NCI-H1694 (cell line): ENCODE results near the gene PLA2G3.
"Not testable (repeated sequence)": the region's sequence is repeated elsewhere in the genome, so short reads cannot be mapped to it uniquely, and the experiment has no call there.

ENCODE experiments used
- DNase-seq: peaks from one replicate; lab custom pipeline; 2025; lab: John Stamatoyannopoulos, UW

PLA2G3 gene

GRCh38 chr22:31139866-31140716 is at the start of gene PLA2G3:
Gene PLA2G3 (minus strand): TSS chr22:31140508. CDS start chr22:31140354, 154 bp downstream.
- no peak for DNase-seq

- DNase-seq, result no peak
These were observed 47.3 kb upstream of the PLA2G3 start for GRCh38 chr22:31187627-31188026.

DNA sequence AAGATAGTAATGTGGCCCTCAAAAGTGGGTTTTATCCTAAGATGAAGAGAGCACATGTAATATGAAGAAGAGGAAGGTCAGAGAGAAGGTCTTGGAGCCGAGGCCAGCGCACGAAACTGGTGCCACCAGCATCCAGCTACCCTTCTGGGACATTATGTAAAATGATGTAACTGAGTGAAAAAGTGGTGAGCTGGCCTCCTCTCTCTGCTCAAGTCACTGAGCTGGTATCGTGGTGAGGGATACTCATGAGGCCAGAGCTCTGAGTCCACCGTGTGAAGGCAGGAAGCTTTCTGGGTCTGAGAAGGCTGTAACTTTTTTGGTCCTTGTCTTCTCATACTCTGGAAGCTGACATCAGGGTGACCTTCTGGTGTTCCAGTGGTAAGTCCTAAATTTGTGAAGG is 44.7 kb upstream of the PLA2G3 start:
- no peak for DNase-seq

DNA sequence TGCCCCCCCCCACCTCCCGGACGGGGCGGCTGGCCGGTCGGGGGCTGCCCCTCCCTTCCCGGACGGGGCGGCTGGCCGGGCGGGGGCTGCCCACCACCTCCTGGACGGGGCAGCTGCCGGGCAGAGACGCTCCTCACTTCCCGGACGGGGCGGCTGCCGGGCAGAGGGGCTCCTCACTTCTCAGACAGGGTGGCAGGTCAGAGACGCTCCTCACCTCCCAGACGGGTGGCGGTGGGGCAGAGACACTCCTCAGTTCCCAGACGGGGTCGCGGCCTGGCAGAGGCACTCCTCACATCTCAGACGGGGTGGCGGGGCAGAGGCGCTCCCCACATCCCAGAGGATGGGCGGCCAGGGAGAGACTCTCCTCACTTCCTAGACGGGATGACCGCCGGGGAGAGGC is 43.7 kb upstream of the PLA2G3 start:
- DNase-seq, result no peak

- no peak for DNase-seq
These were observed 39.0 kb upstream of the PLA2G3 start for GRCh38 chr22:31179345-31179744.

DNA sequence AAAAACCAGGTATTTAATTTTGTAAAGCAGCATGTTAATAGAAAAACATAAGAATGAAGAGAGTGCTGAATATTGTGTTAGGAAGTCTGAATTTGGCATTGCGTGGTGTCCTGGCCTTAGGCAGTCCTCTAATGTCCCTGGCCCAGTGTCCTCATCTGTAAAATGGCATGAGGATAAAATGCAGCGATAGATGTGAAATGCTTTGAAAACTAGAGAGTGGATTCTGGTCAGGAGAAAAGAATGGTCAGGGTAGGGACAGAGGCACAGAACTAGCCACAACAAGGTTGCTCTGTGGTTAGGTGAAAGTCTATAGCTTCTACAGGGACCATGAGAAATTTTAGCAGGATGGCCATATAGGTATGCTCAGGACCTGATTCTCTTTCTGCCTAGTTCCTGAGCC is 38.6 kb upstream of the PLA2G3 start:
- no peak for DNase-seq

- DNase-seq, result peak; percentile 50
These were observed 37.3 kb upstream of the PLA2G3 start for GRCh38 chr22:31177420-31178162.

DNA sequence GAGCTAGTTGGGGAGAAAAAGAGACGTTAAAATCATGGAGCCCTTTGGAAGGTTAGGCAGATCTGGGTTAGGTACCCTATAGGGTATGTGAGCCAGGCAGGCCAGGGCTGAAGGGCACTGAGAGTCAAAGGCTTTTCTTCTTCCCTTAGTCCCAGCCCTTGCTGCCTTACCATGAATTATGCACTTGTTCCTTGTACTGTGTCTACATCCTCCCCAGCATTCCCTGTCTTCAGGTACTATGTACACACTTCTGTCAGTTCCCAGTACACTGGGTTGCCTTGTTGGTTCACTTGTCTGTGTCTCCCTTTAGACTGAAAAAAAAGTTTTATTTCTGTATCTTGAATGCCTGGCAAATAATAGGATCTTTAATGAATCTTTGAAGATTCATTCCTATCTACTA is 36.6 kb upstream of the PLA2G3 start:
- no peak for DNase-seq

DNA sequence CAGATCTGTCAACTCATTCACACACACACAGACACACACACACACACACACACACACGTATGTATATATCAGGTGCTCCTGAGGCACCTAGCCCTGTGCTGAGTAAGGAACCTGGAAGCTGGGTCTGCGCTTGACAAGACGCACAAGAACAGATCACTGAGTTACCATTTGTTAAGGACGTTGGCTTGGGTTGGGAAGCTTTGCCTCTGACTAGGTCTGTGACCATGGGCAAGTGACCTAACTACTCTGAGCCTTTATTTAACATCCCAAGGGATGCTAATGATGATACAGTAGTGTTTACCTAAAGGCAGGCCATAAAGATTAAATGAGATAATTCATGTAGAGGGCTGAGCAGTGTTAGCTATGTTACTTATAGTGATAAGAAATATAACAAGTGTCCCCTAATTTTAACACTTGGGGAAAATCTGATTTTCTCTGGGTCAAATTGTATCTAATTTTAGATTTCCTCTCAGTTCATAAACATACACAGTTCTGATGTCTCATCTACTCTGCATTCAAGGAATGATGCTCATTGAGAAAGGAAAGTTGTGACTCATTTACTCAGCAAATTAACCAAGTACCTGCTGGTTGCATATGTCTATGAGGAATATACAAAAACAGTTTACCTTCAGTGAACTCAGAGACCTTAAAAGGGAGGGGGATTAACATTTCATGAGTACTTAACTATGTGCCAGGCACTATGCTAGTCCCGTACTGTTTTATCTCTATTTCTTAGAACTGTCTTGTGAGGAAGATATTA is 33.3 kb upstream of the PLA2G3 start:
- no peak for DNase-seq

DNA sequence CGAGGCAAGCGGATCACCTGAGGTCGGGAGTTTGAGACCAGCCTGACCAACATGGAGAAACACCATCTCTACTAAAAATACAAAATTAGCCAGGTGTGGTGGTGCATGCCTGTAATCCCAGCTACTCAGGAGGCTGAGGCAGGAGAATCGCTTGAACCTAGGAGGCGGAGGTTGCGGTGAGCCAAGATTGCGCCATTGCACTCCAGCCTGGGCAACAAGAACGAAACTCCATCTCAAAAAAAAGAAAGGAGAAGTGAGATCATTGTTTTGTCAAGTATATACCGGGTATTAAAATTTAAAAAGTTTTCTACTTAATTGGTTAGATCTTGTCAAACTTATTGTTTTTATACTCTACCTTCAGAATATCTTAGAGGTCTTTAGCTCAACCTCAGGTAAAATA is 31.4 kb upstream of the PLA2G3 start:
- DNase-seq, result not testable (repeated sequence)

DNA sequence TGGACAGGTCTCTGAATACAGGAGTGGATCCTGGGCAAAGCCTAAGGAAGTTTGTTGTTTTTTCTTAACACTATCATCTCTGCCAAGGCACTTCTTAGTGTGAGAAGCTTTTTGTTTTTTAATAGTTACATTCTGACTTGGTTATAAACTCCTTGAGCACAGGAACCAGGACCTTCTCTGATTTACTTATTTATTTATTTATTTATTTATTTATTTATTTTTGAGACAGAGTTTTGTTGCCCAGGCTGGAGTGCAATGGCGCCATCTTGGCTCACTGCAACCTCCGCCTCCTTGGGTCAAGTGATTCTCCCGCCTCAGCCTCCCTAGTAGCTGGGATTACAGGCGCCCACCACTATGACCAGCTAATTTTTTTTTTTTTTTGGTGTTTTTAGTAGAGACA is 30.7 kb upstream of the PLA2G3 start:
- no peak for DNase-seq

DNA sequence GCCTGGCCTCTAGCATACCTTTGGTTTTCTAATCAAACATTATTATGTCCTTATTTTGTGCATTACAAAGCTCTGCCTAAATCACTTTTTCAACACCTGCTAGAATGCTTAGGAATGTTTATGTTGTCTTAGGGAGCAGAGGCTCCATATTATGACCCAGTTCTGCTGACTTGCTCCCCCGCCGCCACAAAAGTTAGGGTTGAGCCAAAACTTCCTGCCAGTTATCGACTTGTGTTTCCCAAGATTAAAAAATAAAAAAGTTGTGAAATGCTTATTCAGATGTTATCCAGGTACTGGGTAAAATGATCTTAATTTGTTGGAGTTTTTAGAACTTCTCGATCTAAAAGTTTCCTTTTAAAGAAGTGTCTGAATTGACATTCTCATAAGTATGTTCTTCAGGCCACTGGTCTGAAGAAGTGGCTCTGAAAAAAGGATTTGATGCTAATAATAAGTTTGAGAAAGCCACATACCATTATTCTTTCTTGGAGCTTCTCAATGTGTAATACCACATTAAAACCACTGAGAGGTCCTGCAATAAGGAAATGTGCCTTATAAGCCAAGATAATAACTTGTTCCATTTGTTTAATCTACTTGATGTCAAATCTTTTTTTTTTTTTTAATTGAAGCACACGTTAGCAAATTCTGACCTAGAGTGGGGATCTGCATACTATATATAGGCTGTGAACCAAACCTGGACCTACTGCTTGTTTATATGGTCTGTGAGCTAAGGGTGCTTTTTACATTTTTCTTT is 21.9 kb upstream of the PLA2G3 start:
- DNase-seq, result no peak

- DNase-seq, result no peak
These were observed 21.1 kb upstream of the PLA2G3 start for GRCh38 chr22:31161386-31161785.

GRCh38 chr22:31160328-31160978 is 20.1 kb upstream of the PLA2G3 start:
- DNase-seq, result no peak

DNA sequence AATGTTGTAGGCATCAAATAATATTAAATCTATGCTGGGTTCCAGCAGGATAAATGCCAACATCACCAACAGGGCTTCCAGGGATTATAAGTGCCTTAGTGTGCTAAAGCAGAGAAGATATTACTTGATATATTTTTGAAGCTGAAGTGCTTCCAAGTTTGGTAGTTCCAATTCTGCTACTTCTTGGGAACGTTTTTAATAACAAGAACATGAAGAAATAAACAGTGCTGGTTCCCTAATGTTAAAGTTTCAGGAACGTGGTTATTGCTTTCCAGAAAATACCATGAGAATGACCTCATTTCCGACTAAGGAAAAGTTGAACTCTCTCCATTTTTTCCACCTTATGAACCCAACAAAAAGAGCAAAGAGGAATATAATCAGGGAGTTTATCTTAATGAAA is 15.1 kb upstream of the PLA2G3 start:
- no peak for DNase-seq

DNA sequence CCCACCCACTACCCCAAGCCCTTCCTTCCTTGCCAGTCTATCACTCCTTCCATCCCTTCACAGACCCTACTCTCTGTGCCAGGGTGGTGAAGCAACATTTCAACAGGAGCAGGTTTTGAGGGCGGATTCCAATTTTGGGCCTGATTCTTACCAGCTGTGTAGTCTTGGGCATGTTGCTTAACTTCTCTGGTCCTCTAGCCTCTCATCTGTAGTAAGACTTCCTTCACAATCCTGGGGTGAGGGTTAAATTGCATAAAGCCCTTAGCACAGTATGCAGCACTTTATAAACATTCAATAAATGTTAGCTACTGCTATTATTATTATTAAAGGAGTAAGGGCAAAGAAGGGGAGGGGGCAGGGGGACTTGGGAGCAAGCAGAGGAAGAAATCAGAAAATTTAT is 14.7 kb upstream of the PLA2G3 start:
- no peak for DNase-seq

GRCh38 chr22:31153357-31153756 is 13.0 kb upstream of the PLA2G3 start:
- DNase-seq, result no peak

DNA sequence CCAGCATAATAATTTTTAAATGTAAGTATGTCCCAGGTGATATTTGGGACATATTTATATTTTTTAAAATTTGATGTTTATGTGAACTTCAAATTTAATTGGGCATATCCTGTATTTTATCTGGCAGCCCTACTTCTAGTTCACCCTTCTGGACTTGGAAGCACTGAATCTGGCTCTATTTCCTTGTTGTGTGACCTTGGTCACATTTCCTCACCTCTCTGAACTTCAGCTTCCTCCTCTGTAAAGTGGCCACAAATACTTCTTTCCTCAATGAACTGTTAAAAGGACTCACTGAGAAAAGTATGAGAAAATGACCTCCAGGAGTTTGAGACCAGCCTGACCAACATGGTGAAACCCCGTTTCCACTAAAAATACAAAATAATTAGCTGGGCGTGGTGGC is 11.6 kb upstream of the PLA2G3 start:
- no peak for DNase-seq

GRCh38 chr22:31150615-31151014 is 10.3 kb upstream of the PLA2G3 start:
- no peak for DNase-seq

DNA sequence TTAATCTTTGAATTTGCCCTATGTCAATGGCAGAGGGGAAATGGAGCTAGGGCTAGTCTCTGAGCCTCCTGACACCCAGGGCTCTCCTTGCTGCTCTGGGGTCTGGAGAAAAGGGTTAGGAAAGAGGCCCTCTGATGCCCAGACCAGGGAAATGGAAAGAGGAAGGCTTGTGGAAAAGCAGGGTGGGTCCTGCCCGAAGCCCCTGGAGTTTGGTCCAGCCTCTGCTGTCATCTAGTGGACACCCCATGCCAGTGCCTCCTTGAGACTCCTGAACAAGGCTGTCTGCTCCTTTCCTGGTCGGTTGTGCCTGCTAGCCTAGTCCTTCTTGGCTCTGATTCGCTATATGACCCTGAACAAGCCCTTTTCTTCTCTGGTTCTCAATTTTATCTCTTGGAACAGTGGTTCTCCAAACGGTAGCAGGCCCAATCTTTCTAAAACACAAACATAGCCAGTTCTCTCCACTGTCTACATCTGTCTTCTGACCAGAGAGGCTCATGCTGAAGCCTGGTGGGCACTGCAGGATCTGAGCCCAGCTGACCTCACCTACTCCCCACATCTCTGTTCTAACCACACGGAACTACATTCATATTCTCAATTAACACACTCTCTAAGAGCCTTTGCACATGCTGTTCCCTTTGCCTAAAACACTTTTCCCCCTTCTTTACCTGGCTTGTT is 8.8 kb upstream of the PLA2G3 start:
- DNase-seq, result peak; percentile 64

GRCh38 chr22:31148488-31148887 is 8.2 kb upstream of the PLA2G3 start:
- DNase-seq, result no peak
